Body of pancreas (tissue), 4 donors: ENCODE data around the gene BOD1L1. TPM values are rescaled to one million over a fixed set of nuclear protein-coding genes. Genes with fewer than 3 reads are reported as not detected.

ENCODE experiments used
- ATAC-seq: fragments of 150-250 bp; one replicate; pipeline ENCODE4 v1.9.1; 2016
- DNase-seq, 4 donors: peaks; one replicate each; pipeline ENCODE4 v3.0.0-alpha.2; 2019
- H3K27ac ChIP-seq, 4 donors: fragments of 200-600 bp; sonication (generic); 1 replicate in 3 of 4; 2 replicates in 1 of 4; pipeline versions ENCODE4 v1.5.1 to v1.6.1; 2016 to 2019; ENCODE audit warnings: mild to moderate bottlenecking in 1 of 4, mixed read lengths in 1 of 4, moderate library complexity in 1 of 4
- H3K27me3 ChIP-seq, 2 donors: fragments of 200-600 bp; sonication (generic); one replicate each; pipeline ENCODE4 v1.6.0; 2016; ENCODE audit warnings: mild to moderate bottlenecking in 1 of 2
- H3K36me3 ChIP-seq, 2 donors: fragments of 200-600 bp; sonication (generic); replicated peaks in 1 of 2; 2 replicates each; pipeline ENCODE4 v1.5.1; 2016; ENCODE audit warnings: low read depth in 2 of 2; ENCODE audit not compliant: insufficient read depth in 1 of 2
- H3K4me1 ChIP-seq: fragments of 200-600 bp; sonication (generic); one replicate; pipeline ENCODE4 v1.6.0; 2016
- H3K4me3 ChIP-seq, 2 donors: fragments of 200-600 bp; sonication (generic); 1 replicate in 1 of 2; 2 replicates in 1 of 2; pipeline ENCODE4 v1.5.1; 2016 to 2019
- H3K9me3 ChIP-seq, 3 donors: fragments of 200-600 bp; sonication (generic); 1 replicate in 2 of 3; 2 replicates in 1 of 3; pipeline ENCODE4 v1.5.1; 2016
- CTCF ChIP-seq, 7 experiments: fragments of 450-650 bp in 4 of 7; fragments of 200-600 bp in 3 of 7; sonication (generic) in 3 of 7; IDR thresholded peaks; one replicate each; pipeline ENCODE4 v1.5.1; 2016 to 2019; ENCODE audit warnings: antibody characterized with exemption in 7 of 7
- POLR2A ChIP-seq, 3 donors: fragments of 450-650 bp; IDR thresholded peaks; one replicate each; pipeline ENCODE4 v1.6.1; 2016; ENCODE audit warnings: antibody characterized with exemption in 3 of 3, mild to moderate bottlenecking in 2 of 3
- WGBS, 2 donors: methylation state at CpG; one replicate each; pipeline ENCODE4 v1.1.5; 2017; 5-methylcytosine and 5-hydroxymethylcytosine counted together
- intact Hi-C: fragments of 100-400 bp; cut with DNase I; formaldehyde crosslinking; loops from one replicate; pipeline ENCODE4 v1.15.1; 2023
- total RNA-seq, 2 donors: library from RNA; depleted of rRNA; stranded (reverse); fragments of >200 nt; gene quantifications; one replicate each; pipeline ENCODE4 v1.1.0, GENCODE V29; 2016

The BOD1L1 gene
- total RNA-seq, 2 donors from 2014 or later = 28.5 to 31.0 TPM

- TF ChIP-seq POLR2A (IDR thresholded peaks at IDR 0.05) = no peak
- intact Hi-C loops = no loop called here
- Histone ChIP-seq H3K27me3 (peaks cover 0 to 32% of the 10 kb centered on the region in 2 donors), H3K36me3 (no peaks in the 10 kb centered on the region), H3K4me3 (no peak overlapping the region), H3K27ac (no peak overlapping the region), H3K4me1 (peaks cover 22% of the 10 kb centered on the region), H3K9me3 (no peaks in the 10 kb centered on the region)
- WGBS, 2 donors = 6 to 7% methylated on average over 25 to 35 of the region's 35 CpGs
- no peak for ATAC-seq
- no peak for DNase-seq
Measured at GRCh38 chr4:13530823-13531624, 96.5 kb downstream of the BOD1L1 start.

- ATAC-seq = no peak
- no peak for TF ChIP-seq POLR2A (IDR thresholded peaks at IDR 0.05)
- TF ChIP-seq CTCF (IDR thresholded peaks at IDR 0.05) = no peak
- DNase-seq = no peak
- Histone ChIP-seq H3K27ac (no peak overlapping the region), H3K4me3 (no peak overlapping the region), H3K36me3 (no peaks in the 10 kb centered on the region), H3K27me3 (peaks cover 0 to 47% of the 10 kb centered on the region in 2 donors), H3K4me1 (peaks cover 22% of the 10 kb centered on the region), H3K9me3 (peaks cover 0 to 8% (median 0%) of the 10 kb centered on the region in 3 donors)
- 8 to 13% methylated on average over 37 of the region's 37 CpGs for WGBS, 2 donors
- intact Hi-C loops = no loop called here
Measured at GRCh38 chr4:13529128-13529919, 98.2 kb downstream of the BOD1L1 start.

- DNase-seq = no peak
- no peak for ATAC-seq
- H3K9me3 ChIP-seq = peaks cover 0 to 13% (median 0%) of the 10 kb centered on the region in 3 donors
- 6 to 9% methylated on average over 5 of the region's 5 CpGs for WGBS, 2 donors
- H3K4me1 ChIP-seq = peaks cover 22% of the 10 kb centered on the region
- no peak for TF ChIP-seq POLR2A (IDR thresholded peaks at IDR 0.05)
- TF ChIP-seq CTCF (IDR thresholded peaks at IDR 0.05) = no peak
- no peak overlapping the region for H3K27ac ChIP-seq
- H3K4me3 ChIP-seq = no peak overlapping the region
- intact Hi-C loops = no loop called here
- no peaks in the 10 kb centered on the region for H3K36me3 ChIP-seq
- H3K27me3 ChIP-seq = peaks cover 0 to 53% of the 10 kb centered on the region in 2 donors
Measured at GRCh38 chr4:13528821-13529127, 98.8 kb downstream of the BOD1L1 start.

GRCh38 chr4:13527981-13528820, 99.3 kb downstream of the BOD1L1 start:
- ATAC-seq (no peak), DNase-seq (no peak)
- Histone ChIP-seq H3K4me1 (peaks cover 23% of the 10 kb centered on the region), H3K9me3 (peaks cover 0 to 14% (median 0%) of the 10 kb centered on the region in 3 donors), H3K4me3 (no peak overlapping the region), H3K36me3 (no peaks in the 10 kb centered on the region), H3K27me3 (peaks cover 0 to 55% of the 10 kb centered on the region in 2 donors), H3K27ac (no peak overlapping the region)
- WGBS, 2 donors = 5 to 8% methylated on average over 17 to 35 of the region's 35 CpGs
- intact Hi-C loops = no loop called here
- TF ChIP-seq POLR2A (IDR thresholded peaks at IDR 0.05) (no peak), CTCF (IDR thresholded peaks at IDR 0.05) (no peak)
